MM.1S (cell line): Measurements from ENCODE around the gene SLC4A7.

Experiments used
- CTCF ChIP-seq: fragments of 300-600 bp; sonication (generic); IDR thresholded peaks from 2 replicates; pipeline ENCODE4 v1.5.1; 2016; ENCODE audit warnings: antibody characterized with exemption, low read length, mixed read lengths
- EZH2 ChIP-seq: fragments of 300-600 bp; sonication (generic); optimal IDR thresholded peaks from 2 replicates; pipeline ENCODE3; 2017; ENCODE audit warnings: low read depth, mild to moderate bottlenecking, antibody characterized with exemption, low read length, mixed read lengths
- EZH2phosphoT487 ChIP-seq: fragments of 300-600 bp; sonication (generic); IDR thresholded peaks from 2 replicates; pipeline ENCODE4 v1.6.1; 2018; ENCODE audit warnings: antibody characterized with exemption, low read length

GRCh38 chr3:27428446-27428845, 55.7 kb downstream of the SLC4A7 start:
- TF ChIP-seq CTCF (no peak), EZH2phosphoT487 (no peak), EZH2 (no peak)
